ENCODE data around the gene GRK4.
"Not testable (repeated sequence)": the region's sequence is repeated elsewhere in the genome, so short reads cannot be mapped to it uniquely, and the experiment has no call there.

Gene GRK4

DNA sequence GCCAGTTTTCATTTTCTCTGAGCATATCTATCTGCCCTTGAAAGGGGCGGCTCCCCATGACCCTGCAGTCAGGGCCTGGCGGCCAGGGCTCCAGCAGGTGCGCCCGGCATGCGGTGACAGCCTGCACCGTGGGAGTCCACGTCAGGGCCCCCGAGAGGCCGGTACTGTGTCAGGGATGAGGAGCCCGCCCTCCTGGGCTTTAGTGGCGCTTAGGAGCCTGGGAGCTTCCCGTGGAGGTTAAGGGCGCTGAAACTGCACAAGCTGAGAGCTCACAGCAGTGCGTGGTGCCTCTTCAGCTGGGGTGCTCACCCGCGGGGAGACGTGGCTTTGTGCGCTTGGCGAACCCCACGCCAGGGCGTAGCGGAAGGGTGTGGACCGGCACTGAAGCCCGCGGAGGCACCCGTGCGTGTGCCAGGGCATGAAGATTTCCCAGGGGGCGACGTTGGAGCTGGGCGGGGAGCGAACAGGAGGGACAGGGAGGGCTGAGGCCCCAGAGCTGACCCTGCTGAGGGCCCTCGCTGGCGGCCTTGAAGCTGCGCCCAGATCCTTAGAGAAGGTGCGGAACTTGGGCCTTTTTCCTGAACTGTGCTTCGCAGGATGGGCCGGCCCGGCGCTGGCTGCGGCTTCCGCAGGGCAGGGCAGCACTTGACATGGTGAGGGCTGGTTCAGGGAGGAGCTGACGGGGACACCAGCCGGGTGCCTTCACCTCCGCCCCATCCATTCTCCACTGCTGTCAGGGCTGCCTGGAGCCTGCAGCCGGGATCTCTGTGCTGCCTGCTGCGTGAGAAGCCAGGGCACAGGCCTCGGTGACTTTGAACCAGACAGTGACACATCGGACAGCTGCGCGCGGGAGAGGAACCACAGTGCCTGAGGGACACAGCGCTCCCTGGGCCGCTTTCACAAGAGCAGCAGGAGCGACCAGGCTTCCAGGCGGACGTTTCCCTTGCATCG lies 78.1 kb downstream of the GRK4 start:
- DNase-seq (ENCODE audit: low spot score), result peak; percentile 49

DNA sequence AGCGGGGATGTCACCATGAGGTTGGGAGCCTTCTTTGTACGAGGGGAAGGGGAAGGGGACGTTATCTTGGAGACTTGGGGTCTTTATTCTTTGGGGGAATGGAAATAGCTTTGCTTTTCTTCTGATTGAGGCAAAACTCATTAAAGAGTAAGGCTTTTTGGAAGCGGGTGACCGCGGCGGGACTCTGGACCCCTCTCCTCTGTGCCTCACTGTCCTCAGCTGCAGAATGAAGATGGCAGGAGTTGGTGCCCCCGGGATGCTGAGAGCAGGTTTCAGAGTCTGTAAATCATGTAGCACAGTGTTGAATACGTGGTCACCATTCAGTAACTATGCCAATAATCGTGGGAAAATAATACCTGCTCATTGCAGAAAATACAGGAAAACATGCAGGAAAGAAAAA lies 78.9 kb downstream of the GRK4 start:
- DNase-seq (ENCODE audit: low spot score), result no peak

DNA sequence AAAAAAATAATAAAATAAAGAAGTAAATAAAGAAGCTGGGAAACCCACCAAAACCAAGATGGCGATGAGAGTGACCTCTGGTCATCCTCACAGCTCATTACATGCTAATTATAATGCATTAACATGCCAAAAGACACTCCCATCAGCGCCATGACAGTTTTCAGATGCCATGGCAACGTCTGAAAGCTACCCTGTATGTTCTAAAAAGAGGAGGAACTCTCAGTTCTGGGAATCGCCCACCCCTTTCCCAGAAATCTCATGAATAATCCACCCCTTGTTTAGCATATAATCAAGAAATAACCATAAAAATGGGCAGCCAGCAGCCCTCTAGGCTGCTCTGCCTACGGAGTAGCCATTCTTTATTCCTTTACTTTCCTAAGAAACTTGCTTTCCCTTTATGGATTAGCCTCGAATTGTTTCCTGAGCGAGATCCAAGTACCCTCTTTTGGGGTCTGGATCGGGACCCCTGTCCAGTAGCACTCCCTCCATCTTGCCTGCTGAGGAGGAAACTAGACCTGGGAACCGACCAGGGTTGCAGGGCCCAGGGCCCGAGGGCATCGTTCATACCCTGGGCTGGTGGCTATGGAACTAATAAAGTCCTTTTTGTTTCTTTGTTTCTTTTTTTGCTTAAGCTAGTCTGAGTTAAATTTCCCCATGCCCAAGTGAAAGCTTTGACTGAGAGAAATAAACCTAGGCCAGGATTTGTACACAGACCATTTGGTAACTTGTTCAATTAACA lies 80.1 kb downstream of the GRK4 start:
- DNase-seq (ENCODE audit: low spot score), result no peak

DNA sequence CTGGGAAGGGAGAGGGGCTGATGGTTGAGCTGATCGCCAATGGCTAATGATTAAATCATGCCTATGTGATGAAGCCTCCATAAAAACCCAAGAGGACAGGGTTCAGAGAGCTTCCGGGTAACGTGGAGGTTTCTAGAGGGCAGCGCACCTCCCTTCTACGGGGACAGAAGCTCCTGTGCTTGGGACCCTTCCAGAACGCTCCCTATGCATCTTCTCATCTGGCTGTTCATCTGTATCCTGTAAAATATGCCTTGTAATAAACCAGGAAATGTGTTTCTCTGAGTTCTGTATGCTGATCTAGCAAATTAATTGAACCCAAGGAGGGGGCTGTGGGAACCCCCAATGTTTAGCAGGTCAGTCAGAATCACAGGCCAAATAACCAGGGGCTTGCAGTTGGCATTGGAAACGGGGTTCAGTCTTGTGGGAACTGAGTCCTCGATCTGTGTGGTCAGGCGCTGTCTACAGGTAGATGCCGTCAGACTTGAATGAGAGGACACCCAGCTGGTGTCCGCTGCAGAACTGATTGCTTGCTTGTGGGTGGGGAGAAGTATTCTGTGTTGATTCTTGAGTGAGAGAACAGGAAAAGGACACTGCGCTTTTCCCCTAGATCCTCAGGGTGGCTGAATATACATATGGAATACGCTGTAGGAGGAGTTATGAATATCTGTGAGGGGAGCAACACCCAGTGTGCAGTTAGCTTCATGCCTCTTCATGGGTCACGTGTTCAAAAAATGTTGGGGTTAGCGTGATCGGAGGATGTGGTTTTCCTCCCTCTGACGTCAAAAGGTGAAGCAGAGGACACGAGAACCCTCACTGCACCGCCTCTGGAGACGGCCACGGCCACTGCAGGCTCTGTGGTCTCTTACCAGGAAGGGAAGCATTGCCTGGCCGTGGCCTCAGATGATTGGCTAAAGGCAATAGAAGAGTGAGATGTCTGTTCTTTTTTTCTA lies 81.8 kb downstream of the GRK4 start:
- no peak for DNase-seq (ENCODE audit: low spot score)

DNA sequence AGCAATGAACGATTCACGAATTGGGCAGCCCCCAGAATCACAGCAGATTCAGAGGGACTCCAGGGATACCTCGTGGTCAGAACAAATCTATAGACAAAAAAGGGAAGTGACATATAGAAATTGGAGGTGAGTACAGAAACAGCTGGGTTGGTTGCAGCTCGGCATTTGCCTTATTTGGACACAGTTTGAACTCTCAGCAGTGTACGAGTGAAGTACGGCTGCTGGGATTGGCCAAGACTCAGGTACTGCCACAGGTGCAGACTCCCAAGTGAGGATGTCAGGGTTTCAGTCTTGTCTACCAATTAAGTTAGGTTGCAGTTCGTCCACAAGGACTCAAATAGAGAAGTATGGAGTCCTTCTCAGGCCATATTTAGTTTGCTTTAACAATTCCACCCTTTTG lies 82.8 kb downstream of the GRK4 start:
- DNase-seq (ENCODE audit: low spot score), result no peak

DNA sequence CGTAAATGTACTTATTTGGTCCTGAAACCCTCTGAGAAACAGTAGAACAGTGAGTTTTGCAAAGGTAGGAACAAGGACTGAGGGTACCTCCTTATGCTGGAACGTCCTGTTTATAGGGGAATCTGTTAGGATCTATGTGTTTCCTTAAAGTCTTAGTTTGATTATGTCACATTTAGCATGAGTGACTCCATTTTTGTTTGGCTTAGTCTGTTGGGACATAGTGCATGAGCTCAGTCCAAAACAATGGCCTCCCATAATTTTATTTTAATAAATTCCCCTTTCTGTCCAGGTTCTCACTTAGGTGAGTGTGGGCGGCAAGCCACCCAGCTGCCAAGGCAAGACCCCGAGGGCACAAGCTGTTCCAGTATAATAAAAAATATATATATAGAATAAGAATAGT lies 83.3 kb downstream of the GRK4 start:
- no peak for DNase-seq (ENCODE audit: low spot score)

DNA sequence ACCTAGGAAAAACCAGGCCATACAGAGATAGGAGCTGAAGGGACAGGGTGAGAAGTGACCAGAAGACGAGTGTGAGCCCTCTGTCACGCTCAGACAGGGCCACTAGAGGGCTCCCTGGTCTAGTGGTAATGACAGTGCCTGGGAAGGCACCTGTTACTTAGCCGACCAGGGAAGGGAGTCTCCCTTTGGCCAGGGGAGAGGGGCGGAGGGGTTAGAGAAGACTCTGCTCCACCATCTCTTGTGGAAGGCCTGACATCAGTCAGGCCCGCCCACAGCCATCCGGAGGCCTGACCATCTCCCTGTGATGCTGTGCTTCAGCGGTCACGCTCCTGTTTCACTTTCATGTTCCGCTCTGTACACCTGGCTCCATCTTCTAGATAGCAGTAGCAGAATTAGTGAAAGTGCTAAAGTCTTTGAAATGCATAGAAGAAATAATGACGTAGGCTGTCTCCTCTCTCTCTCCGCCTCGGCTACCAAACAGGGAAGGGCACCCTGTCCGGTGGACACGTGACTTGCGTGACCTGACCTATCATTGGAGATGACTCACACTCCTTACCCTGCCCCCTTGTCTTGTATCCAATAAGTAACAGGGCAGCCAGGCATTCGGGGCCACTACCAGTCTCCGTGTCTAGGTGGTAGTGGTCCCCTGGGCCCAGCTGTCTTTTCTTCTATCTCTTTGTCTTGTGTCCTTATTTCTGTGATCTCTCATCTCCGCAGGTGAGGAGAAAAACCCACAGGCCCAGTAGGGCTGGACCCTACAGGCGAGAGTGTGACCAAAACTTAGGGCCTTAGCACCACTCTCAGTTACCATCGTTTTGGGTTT lies 84.3 kb downstream of the GRK4 start:
- DNase-seq (ENCODE audit: low spot score), result no peak

DNA sequence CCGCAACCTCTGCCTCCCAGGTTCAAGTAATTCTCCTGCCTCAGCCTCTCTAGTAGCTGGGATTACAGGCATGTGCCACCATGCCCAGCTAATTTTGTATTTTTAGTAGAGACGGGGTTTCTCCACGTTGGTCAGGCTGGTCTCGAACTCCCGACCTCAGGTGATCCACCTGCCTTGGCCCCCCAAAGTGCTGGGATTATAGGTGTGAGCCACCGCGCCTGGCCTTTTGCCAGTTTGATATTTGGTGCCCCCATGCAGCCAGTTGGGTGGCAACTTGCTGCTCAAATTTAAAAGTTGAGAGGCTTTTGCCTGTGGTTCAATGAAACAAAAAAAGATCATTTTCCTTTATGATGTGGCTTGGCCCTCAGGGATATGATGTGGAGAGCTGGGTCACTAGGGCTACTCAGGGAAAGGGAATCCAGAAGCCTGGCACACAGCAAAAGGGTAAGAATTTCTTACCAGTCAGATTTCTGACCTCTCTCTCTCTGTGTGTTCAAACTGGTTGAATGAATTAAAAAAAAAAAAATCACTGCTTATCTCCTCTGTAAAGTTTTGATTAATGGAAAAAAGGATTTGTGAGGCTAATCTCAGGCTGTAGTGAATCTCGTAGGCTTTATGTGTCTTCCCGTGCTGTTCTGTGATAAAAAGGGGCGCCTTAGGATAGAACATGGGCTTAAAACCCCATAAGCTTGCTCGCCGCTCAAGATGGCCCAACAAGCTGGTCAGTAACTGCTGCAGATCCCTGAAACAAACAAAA lies 87.9 kb downstream of the GRK4 start:
- DNase-seq (ENCODE audit: low spot score), result not testable (repeated sequence)

DNA sequence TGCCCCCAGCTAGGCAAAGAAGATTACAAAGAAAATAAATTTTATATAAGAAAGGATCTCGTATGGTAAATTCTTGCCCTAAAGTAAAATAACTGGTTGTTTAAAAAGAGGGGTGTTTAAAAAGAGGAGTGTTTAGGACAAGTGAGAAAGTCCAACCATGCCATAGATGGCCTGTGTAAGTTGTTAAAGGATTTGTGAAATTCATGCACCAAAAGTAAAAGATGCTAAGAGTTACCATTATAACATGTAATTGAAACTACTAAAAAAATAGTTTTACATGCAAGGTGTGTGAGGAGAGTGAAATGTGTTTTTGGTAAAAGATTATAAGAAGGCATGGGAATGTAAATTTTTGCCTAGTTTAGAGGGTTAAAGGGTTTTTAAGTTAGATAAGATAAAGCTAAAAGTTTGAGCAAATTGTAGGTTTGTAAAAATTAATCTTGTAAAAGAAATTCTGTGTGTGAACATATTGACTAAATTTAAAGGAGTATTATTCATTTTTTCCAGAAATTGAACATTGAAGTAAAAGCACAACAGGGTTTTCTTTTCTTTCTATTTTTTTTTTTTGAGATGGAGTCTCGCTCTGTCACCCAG lies 90.9 kb downstream of the GRK4 start:
- DNase-seq (ENCODE audit: low spot score), result no peak

DNA sequence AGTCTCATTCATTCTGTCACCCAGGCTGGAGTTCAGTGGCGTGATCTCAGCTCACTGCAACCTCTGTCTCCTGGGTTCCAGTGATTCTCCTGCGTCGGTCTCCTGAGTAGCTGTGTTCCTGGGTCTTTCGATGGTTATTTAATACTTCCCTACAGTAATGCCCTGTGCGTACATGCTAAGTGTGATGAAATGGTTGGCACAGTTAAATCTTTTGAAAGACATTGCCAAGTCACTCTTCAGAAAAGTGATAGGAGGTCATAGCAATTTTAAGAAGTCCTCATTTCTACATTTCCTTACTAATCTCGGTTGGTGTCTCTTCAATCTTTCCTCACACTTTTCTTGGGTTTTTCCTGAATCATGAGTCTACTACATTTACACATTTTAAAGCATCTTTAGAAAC lies 96.6 kb downstream of the GRK4 start:
- no peak for DNase-seq (ENCODE audit: low spot score)

DNA sequence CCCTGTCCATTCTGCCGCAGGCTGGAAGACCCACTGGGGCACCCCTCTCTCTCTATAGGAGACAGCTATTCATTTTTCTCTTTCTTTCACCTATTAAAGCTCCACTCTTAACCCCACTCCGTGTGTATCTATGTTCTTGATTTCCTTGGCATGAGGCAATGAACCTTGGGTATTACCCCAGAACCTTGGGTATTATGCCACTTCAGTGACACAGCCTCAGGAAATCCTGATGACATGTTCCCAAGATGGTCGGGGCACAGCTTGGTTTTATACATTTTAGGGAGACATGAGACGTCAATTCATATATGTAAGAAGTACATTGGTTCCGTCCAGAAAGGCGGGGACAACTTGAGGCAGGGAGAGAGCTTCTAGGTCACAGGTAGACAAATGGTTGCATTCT lies 97.6 kb downstream of the GRK4 start:
- no peak for DNase-seq (ENCODE audit: low spot score)

DNA sequence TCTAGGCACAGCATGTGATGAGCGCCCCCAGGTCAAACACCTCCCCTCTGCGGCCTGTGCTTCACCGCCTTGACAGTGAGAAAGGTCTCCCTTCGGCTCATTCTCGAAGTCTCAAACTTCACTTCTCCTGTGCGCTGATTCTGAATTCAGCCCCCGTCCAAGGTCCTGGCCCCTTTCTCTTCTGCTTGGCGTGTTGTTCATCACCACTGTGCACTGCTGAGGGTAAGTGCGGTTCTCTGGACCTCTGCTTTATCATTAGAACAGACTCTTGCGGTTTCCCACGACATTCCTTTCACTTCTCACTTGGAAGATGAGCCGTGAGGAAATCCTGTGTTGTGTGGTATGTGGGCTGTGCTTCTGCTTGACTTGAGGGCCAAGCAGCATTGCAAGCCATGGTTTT lies 99.1 kb downstream of the GRK4 start:
- DNase-seq (ENCODE audit: low spot score), result no peak

DNA sequence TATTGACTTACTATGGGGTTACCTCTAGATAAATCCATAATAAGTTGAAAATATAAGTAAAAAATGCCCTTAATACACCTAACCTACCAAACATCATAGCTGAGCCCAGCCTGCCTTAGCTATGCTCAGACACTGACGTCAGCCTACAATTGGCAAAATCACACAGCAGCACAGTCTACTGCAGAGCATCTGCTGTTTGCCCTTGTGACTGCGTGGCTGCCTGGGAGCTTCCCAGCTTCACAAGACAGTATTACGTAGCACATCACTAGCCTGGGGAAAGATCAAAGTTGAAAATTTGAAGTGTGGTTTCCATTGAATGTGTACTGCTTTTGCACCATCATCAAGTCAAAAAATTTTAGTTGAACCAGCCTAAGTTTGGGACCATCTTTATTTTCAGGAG lies 102.2 kb downstream of the GRK4 start:
- no peak for DNase-seq (ENCODE audit: low spot score)

DNA sequence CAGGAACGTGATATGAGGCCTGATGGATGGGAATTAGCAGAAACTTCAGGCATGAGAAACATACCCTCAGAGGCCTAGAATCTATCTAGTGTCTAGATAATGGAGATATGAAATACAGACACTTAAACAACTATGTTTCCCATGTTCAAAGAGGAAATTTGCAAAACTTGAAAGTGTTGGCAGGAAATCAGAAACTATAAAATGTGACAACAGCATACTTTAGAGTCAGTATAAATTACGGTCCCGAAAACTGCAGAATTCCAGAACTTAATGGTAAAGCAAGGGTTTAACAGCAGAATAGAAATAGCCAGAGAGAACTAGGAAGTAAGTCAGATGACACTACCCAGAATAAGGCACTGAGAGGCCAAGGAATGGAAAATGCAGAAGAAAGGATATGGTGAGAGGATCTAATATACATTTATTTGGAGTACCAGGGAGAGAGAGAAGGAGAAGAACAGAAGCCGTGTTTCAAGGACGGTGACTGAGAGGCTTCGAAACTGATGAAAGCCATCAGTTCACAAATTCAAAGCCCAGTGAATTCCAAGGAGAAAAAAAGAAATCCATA lies 103.5 kb downstream of the GRK4 start:
- no peak for DNase-seq (ENCODE audit: low spot score)

DNA sequence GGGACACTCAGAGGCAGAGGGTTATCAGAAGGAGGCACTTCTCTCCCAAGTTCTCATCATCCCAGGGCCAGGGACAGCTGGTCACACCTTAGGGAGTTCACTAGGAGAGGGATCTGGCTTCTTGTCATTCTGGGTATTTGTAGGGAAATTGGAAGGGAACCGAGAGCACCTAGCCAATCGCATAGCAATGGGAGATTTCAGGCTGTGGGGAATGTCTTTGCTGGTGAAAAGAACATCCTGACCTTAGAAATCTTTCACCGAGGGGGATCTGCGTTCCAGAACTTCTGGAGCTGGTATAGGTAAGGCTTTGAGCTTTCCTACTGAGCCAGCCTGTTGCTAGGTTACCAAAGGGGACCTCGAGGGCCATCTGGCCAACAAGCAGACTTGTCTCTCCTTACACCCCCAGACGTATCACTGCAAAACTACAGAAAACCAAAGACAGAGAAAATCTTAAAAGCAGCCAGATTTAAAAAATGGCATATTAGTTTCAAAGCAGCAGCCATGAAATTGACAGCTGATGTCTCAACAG lies 104.2 kb downstream of the GRK4 start:
- DNase-seq (ENCODE audit: low spot score), result no peak

DNA sequence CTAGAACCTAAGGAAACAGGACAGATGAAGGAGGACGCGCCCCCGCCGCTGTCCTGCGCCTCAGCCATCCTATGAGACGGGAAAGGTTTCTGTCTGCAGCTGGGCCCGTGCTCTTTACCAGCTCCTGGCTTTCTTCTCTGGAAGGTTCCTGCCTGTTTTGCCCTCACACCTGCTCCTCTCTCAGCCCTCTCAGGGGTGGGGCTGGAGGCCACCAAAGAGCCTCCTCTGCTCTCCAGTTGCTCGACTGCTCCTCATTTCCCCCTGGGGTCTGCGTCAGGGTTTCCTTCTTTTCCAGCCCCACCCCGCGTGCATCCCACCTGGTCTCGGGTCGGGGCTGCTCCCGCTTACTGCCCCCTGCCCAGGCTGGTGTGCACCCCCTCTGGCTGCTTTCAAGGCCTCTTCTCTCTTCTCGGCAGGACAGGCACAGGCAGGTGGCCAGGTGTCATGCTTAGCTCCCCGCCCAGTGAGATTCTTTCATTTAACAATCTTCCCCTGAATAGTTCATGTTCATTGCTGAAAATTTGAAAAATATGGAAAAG lies 106.4 kb downstream of the GRK4 start:
- DNase-seq (ENCODE audit: low spot score), result no peak

DNA sequence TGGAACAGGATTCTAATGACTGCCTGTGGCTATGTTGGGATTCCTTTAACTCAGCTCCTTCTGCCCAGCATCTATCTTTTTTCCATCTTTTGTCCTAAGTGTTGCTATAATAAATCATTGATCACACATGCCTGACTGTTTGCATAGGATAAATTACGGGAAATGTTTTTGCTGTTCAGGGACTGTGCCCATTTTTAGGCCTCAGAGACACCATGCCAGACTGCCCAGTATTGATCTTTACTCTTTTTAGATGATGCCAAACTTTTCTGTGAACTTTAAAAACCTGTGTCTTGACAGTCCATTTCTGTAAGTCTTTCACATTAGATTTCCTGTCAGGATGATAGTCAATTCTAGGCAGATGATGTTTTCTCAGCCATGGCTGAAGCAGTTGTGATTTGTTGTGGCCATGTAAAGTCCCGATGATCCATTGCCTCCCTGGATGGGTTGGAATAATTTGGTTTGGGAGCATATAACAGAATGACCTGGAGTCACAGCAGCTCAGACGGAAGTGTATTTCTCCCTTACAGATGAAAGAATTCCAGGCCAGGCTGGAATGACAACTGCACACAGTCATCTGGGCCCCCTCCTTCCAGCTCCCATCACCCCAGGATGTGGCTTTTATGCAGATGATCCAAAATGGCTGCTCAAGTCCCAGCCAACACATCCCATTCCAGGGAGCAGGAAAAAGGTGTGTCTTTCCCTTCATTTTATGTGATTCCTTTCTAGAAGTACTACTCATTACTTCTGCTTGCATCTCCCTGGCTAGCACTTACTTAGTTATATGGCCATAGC lies 107.5 kb downstream of the GRK4 start:
- no peak for DNase-seq (ENCODE audit: low spot score)

DNA sequence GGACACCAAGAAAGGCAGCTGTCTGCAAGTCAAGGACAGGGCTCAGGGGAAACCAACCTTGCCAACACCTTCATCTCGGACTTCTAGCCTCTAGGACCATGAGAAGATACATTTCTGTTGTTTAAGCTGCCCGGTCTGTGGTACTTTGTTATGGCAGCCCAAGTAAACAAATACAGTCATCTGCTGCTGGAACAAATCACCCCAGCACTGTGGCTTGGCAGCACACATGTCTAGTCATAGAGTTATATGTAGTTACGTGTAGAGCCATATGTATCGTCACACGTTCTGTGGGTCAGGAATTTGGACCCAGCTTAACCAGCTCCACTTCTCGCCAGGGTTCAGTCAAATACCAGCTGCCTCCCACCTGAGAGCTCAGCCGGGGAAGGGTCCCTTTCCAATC lies 108.4 kb downstream of the GRK4 start:
- DNase-seq (ENCODE audit: low spot score), result no peak

Measured in HuH-7.5 (cell line).